Bone marrow (tissue), 2 donors: ENCODE results near the gene PRR23E.
A peak's percentile ranks its signal among the peaks of the same experiment; 100 is the strongest.

Source experiments
- DNase-seq, 2 donors: peaks; one replicate each; lab custom pipeline; 2025; lab: John Stamatoyannopoulos, UW

The PRR23E gene

GRCh38 chr3:127209840-127210653, 17.1 kb downstream of the PRR23E start:
- no peak for DNase-seq

- DNase-seq: no peak
Measured at GRCh38 chr3:127210654-127210943, 17.7 kb downstream of the PRR23E start.

GRCh38 chr3:127211118-127212060, 18.5 kb downstream of the PRR23E start:
- DNase-seq: no peak

GRCh38 chr3:127212231-127212630, 19.3 kb downstream of the PRR23E start:
- no peak for DNase-seq

- DNase-seq: no peak
Measured at GRCh38 chr3:127212711-127213110, 19.8 kb downstream of the PRR23E start.

GRCh38 chr3:127213381-127213918, 20.5 kb downstream of the PRR23E start:
- no peak for DNase-seq

GRCh38 chr3:127214975-127215374, 22.0 kb downstream of the PRR23E start:
- DNase-seq: no peak

GRCh38 chr3:127215714-127216414, 22.9 kb downstream of the PRR23E start:
- DNase-seq: no peak

- DNase-seq: no peak
Measured at GRCh38 chr3:127216415-127217261, 23.7 kb downstream of the PRR23E start.

- no peak for DNase-seq
Measured at GRCh38 chr3:127217596-127218453, 24.9 kb downstream of the PRR23E start.

GRCh38 chr3:127218454-127218922, 25.6 kb downstream of the PRR23E start:
- DNase-seq: no peak

GRCh38 chr3:127220497-127220896, 27.6 kb downstream of the PRR23E start:
- no peak for DNase-seq

GRCh38 chr3:127221037-127221436, 28.1 kb downstream of the PRR23E start:
- DNase-seq: no peak

GRCh38 chr3:127221446-127222035, 28.6 kb downstream of the PRR23E start:
- no peak for DNase-seq

GRCh38 chr3:127222163-127222562, 29.2 kb downstream of the PRR23E start:
- no peak for DNase-seq

- no peak for DNase-seq
Measured at GRCh38 chr3:127222664-127223063, 29.7 kb downstream of the PRR23E start.

GRCh38 chr3:127224118-127224517, 31.2 kb downstream of the PRR23E start:
- peak in 1 of 2 donors; percentile 76 for DNase-seq

- DNase-seq: no peak
Measured at GRCh38 chr3:127226457-127226856, 33.5 kb downstream of the PRR23E start.

- peak in 1 of 2 donors; percentile 32 for DNase-seq
Measured at GRCh38 chr3:127226946-127227842, 34.3 kb downstream of the PRR23E start.
